GM13977 (cell line): Measurements from ENCODE around the gene LAP3.
"Not testable (repeated sequence)": the region's sequence is repeated elsewhere in the genome, so short reads cannot be mapped to it uniquely, and the experiment has no call there.

Experiments used
- DNase-seq: peaks from one replicate; pipeline ENCODE4 v3.0.0; 2012; ENCODE audit warnings: low spot score
- in situ Hi-C: fragments of 300-500 bp; cut with MboI; formaldehyde crosslinking; loops from one replicate; pipeline ENCODE4 v1.12.0; 2022; ENCODE audit warnings: low sequenced_read_pairs, low pct_unique_long_range_greater_than_20kb, mixed read lengths, inconsistent platforms; ENCODE audit not compliant: unreplicated experiment
- TF ChIP-seq, protein P1 (sequence below): IDR thresholded peaks from 2 replicates; pipeline ENCODE4 v1.5.1; 2012; ENCODE audit warnings: mild to moderate bottlenecking, control low read depth; ENCODE audit not compliant: insufficient read depth; ENCODE audit errors: extremely low read depth, missing control alignments

LAP3 gene

GRCh38 chr4:17560065-17560673 is 16.8 kb upstream of the LAP3 start:
- in situ Hi-C loops, result loop anchor here (25.0 kb wide), 1 partner anchor 477 kb away; no protein-coding TSS in a partner anchor
- DNase-seq, result no peak
- TF ChIP-seq, protein P1, sequence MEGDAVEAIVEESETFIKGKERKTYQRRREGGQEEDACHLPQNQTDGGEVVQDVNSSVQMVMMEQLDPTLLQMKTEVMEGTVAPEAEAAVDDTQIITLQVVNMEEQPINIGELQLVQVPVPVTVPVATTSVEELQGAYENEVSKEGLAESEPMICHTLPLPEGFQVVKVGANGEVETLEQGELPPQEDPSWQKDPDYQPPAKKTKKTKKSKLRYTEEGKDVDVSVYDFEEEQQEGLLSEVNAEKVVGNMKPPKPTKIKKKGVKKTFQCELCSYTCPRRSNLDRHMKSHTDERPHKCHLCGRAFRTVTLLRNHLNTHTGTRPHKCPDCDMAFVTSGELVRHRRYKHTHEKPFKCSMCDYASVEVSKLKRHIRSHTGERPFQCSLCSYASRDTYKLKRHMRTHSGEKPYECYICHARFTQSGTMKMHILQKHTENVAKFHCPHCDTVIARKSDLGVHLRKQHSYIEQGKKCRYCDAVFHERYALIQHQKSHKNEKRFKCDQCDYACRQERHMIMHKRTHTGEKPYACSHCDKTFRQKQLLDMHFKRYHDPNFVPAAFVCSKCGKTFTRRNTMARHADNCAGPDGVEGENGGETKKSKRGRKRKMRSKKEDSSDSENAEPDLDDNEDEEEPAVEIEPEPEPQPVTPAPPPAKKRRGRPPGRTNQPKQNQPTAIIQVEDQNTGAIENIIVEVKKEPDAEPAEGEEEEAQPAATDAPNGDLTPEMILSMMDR, result no peak

DNA sequence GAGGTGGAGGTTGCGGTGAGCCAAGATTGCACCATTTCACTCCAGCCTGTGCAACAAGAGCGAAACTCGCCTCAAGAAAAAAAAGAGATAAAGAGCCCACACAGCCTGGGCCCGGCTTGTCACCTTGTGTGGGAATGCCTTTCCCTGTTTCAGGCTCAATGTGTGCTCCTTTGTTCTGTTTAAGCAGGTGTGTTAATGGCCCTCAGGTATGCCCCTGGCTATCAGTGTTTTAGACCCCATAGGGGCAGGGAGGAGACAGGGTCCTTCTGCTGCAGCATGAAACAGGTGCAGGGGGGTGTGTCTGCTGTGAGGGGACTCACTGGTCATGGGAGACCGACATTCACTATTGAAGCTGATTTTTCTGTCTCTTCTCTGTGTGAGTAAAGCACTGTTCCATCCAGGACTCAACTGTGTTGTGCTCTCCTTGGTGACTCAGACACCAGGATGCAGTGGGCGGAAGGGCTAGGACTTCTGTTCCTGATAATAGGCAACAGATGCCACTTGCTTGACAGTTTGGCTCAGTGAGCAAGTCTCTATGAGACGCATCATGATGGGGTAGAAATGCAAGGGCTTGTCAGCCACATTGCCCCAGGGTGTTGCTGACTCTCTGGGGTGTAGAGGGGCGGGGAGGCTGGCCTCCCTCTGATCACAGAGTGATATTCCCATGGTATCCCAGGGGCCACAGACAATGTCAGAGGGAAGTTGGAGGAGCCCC is 15.6 kb upstream of the LAP3 start:
- in situ Hi-C loops, result loop anchor here (25.0 kb wide), 1 partner anchor 476 kb away; no protein-coding TSS in a partner anchor
- DNase-seq, result no peak
- TF ChIP-seq, protein P1, result no peak

DNA sequence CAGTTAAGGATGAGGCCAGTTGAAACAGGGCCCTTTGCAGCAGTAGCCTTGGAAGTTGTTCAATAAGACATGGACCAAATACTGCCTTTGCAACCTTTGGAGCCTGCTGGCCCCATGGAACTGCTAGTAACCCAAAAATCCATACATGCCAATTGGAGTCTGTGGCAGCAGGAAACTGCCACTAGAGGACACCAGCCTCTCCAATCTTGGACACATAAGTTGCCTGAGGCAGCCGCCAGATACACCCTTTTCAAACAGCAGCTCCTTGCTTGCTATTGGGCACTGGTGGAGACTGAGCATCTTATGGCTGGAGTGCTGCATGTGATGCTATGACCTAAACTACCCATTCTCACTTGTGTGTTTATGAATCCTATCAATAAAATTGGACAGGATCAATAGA is 14.8 kb upstream of the LAP3 start:
- TF ChIP-seq, protein P1, result peak; percentile 29
- in situ Hi-C loops, result loop anchor here (25.0 kb wide), 1 partner anchor 475 kb away; no protein-coding TSS in a partner anchor
- DNase-seq, result no peak

DNA sequence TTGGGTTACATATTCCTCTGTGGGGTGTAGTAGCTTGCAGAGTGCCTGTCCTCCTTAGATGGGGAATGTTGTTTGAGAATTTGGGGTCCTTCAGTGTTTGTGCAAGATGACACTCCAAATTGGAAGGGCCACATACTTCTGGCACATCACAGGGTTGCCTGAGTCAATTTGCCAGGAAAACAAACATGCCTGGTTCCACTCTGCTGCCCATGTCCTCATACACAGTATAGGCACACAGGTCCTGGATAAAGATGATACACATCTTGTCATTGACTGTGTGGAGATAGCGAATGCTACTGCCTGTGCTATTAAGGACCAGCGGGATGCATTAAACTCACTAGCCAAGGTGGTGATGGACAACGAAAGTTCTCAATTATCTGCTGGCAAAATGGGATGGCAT is 11.2 kb upstream of the LAP3 start:
- TF ChIP-seq, protein P1, result no peak
- DNase-seq, result no peak
- in situ Hi-C loops, result loop anchor here (25.0 kb wide), 1 partner anchor 471 kb away; no protein-coding TSS in a partner anchor

DNA sequence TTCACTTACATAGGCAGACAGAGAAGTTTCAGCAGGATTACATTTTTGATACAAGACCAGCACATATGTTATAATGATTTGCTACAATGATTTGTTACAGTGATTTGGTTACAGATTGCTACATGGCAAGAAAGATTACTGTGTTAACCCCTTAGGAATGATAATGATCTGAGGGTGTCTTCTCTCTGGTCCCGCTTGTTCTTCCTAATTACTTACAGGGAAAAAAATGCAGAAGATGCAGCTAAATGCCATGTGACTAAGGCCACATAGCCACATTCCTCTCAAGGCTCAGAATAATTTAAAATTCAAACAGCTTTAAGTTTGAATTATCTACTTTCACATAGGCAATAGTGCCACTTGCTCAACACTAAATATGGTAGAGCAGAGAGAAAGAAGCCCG is 9.7 kb upstream of the LAP3 start:
- DNase-seq, result no peak
- TF ChIP-seq, protein P1, result no peak
- in situ Hi-C loops, result loop anchor here (25.0 kb wide), 1 partner anchor 470 kb away; no protein-coding TSS in a partner anchor

DNA sequence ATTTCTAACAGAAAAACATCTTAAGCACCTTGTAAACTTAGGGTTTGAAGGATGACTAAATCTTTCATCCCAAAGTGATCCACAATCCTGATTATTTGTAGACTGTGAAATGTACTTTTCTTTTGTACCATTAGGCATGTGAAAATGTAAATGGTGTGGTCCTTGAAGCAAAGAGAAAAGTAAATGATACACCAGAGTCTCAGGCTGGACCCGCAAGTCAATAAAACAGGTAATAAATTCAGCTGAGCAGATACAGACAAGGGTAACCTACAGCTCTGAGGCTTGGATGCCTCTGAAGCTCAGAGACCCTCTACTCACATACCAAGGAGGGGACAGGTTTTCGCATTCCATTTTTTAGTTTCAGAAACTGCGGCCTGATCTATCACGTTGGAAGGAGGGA is 2.8 kb upstream of the LAP3 start:
- no peak for DNase-seq
- TF ChIP-seq, protein P1, result no peak
- in situ Hi-C loops, result loop anchor here (25.0 kb wide), 1 partner anchor 463 kb away; no protein-coding TSS in a partner anchor

DNA sequence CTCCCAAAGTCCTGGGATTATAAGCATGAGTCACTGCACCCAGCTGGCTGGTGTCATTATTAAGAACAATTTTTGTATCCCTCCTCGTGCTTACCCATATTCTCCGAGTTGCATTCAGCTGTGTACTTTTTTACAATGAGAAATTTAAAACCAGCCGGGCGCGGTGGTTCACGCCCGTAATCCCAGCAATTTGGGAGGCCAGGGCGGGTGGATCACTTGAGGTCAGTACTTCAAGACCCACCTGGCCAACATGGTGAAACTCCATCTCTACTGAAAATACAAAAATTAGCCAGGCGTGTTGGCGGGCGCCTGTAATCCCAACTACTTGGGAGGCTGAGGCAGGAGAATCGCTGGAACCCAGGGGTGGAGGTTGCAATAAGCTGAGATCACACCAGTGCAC is 1.8 kb upstream of the LAP3 start:
- DNase-seq, in situ Hi-C loops: not testable (repeated sequence)
